Spleen (tissue), 7 donors: ENCODE measurements around the gene SBDS.
A peak's percentile ranks its signal among the peaks of the same experiment; 100 is the strongest.

ENCODE experiments used
- CTCF ChIP-seq, 11 experiments: fragments of 200-600 bp in 7 of 11; fragments of 450-650 bp in 4 of 11; sonication (generic) in 4 of 11; IDR thresholded peaks in 8 of 11; conservative IDR thresholded peaks in 3 of 11; 1 replicate in 7 of 11; 2 replicates in 4 of 11; pipeline versions ENCODE4 v1.4.0 to v1.8.0; 2016 to 2021; ENCODE audit warnings: antibody characterized with exemption in 11 of 11, inconsistent platforms in 4 of 11, mild to moderate bottlenecking in 1 of 11
- POLR2A ChIP-seq, 3 donors: fragments of 450-650 bp; IDR thresholded peaks; one replicate each; pipeline ENCODE4 v1.5.1; 2017; ENCODE audit warnings: antibody characterized with exemption in 3 of 3, mild to moderate bottlenecking in 1 of 3
- POLR2AphosphoS5 ChIP-seq, 3 donors: sonication (generic); formaldehyde crosslinking; IDR thresholded peaks; one replicate each; pipeline ENCODE4 v1.5.1; 2017; ENCODE audit warnings: antibody characterized with exemption in 3 of 3
- donor health status: DM: no; HTN: no; CAD: no; lungs with moderate emphysema.
- donor health status: DM: no; HTN: no; CAD: no.
- donor health status: DM: no; HTN: no; CAD: no.

GRCh38 chr7:66996444-66997191, 1.2 kb upstream of the SBDS start, which contains the start of gene TYW1:
- peak in 3 of 11 experiments; percentile 13 to 43 (median 14) for TF ChIP-seq CTCF (IDR thresholded peaks at IDR 0.05 in 8 of 11, conservative IDR thresholded peaks at IDR 0.05 in 3 of 11)
- peak in 2 of 3 donors; percentile 21 to 64 for TF ChIP-seq POLR2A (IDR thresholded peaks at IDR 0.05)
- TF ChIP-seq POLR2AphosphoS5 (IDR thresholded peaks at IDR 0.05) = peak; percentile 89 to 92 (median 91)
